A549 (cell line): ENCODE data around the gene ITGA8. TPM values are rescaled to one million over a fixed set of nuclear protein-coding genes. Genes with fewer than 3 reads are reported as not detected.

Experiments used
- ATAC-seq, 2 experiments: fragments of 200-7000 bp in 1 of 2; fragments of >200 bp in 1 of 2; cut with Nextera tagmentation in 1 of 2; cut with Tn5 transposase in 1 of 2; 3 replicates each; pipeline versions ENCODE4 v1.8.0 to v1.9.1; 2018 to 2020; ENCODE audit warnings: mild to moderate bottlenecking in 1 of 2, moderate library complexity in 1 of 2
- CTCF ChIA-PET: fragments of 300-600 bp; sonication (Branson Sonifier 250); formaldehyde crosslinking; extraction: SDS; loops from one replicate; lab custom pipeline; 2021; ENCODE audit warnings: antibody characterized with exemption, inconsistent platforms; lab: Yijun Ruan, JAX
- POLR2A ChIA-PET: fragments of 350-600 bp; formaldehyde crosslinking; extraction: SDS; loops from one replicate; lab custom pipeline; 2021; ENCODE audit warnings: antibody characterized with exemption, inconsistent platforms; lab: Yijun Ruan, JAX
- DNase-seq, 2 experiments: peaks; one replicate each; pipeline versions ENCODE4 v3.0.0 to v3.0.0-alpha.2; 2011 to 2016; ENCODE audit warnings: low read depth in 1 of 2, low spot score in 1 of 2
- FAIRE-seq: peaks from 2 replicates; lab custom pipeline; 2011; peaks lifted over from hg19 to GRCh38; lab: Jason Lieb, UNC
- H3K27ac ChIP-seq, 2 experiments: fragments of >200 bp; sonication (Bioruptor Twin); formaldehyde crosslinking; 3 replicates each; pipeline ENCODE4 v1.5.1; 2016 to 2017
- H3K4me1 ChIP-seq: fragments of >200 bp; sonication (Bioruptor Twin); formaldehyde crosslinking; 3 replicates; pipeline ENCODE4 v1.6.1; 2016
- H3K4me2 ChIP-seq: fragments of >200 bp; sonication (Bioruptor Twin); formaldehyde crosslinking; 3 replicates; pipeline ENCODE4 v1.6.1; 2016
- H3K4me3 ChIP-seq: fragments of >200 bp; sonication (Bioruptor Twin); formaldehyde crosslinking; 3 replicates; pipeline ENCODE4 v1.5.1; 2016
- H3K9me3 ChIP-seq: fragments of >200 bp; sonication (Bioruptor Twin); formaldehyde crosslinking; 3 replicates; pipeline ENCODE4 v1.6.1; 2016
- BHLHE40 ChIP-seq: IDR thresholded peaks from 2 replicates; pipeline ENCODE4 v1.6.1; 2012; ENCODE audit warnings: low read depth, low read length, inconsistent platforms
- CHD2 ChIP-seq: fragments of 150-350 bp; IDR thresholded peaks from 2 replicates; pipeline ENCODE4 v1.6.1; 2014; ENCODE audit warnings: low read length; ENCODE audit not compliant: partially characterized antibody
- E2F6 ChIP-seq: IDR thresholded peaks from 2 replicates; pipeline ENCODE4 v1.6.1; 2012; ENCODE audit warnings: low read depth, borderline replicate concordance
- EHF ChIP-seq: fragments of 250-450 bp; sonication (Bioruptor Pico); IDR thresholded peaks from 2 replicates; pipeline ENCODE4 v1.5.0; 2020; ENCODE audit warnings: mild to moderate bottlenecking
- EHMT2 ChIP-seq: fragments of 200-600 bp; sonication (generic); IDR thresholded peaks from 2 replicates; pipeline ENCODE4 v1.6.1; 2016; ENCODE audit warnings: antibody characterized with exemption, low read depth, mild to moderate bottlenecking, moderate library complexity
- EP300 ChIP-seq, 2 experiments: fragments of >200 bp; sonication (Bioruptor Twin); formaldehyde crosslinking; IDR thresholded peaks; 2 replicates in 1 of 2; 3 replicates in 1 of 2; pipeline ENCODE4 v1.6.1; 2016 to 2017
- ESRRA ChIP-seq: fragments of 150-350 bp; IDR thresholded peaks from 2 replicates; pipeline ENCODE4 v1.6.1; 2014; ENCODE audit warnings: mild to moderate bottlenecking, low read length, borderline replicate concordance
- FOSL2 ChIP-seq, 2 experiments: fragments of 450-650 bp in 1 of 2; fragments of >200 bp in 1 of 2; sonication (Bioruptor Twin) in 1 of 2; formaldehyde crosslinking; IDR thresholded peaks; 2 replicates each; pipeline versions ENCODE4 v1.5.0 to v1.6.1; 2016 to 2020; ENCODE audit warnings: mild to moderate bottlenecking in 1 of 2, moderate library complexity in 1 of 2
- GATA3 ChIP-seq: IDR thresholded peaks from 2 replicates; pipeline ENCODE4 v1.6.1; 2012; ENCODE audit warnings: borderline replicate concordance
- HDAC2 ChIP-seq: fragments of 200-600 bp; sonication (generic); IDR thresholded peaks from 2 replicates; pipeline ENCODE4 v1.6.1; 2016
- HEYL ChIP-seq: fragments of 250-450 bp; sonication (Bioruptor Pico); IDR thresholded peaks from 2 replicates; pipeline ENCODE4 v1.8.0; 2021; ENCODE audit warnings: mild to moderate bottlenecking, moderate library complexity
- HOXA7 ChIP-seq: fragments of 250-450 bp; sonication (Bioruptor Pico); IDR thresholded peaks from 2 replicates; pipeline ENCODE4 v1.5.0; 2020; ENCODE audit warnings: mild to moderate bottlenecking, moderate library complexity
- HOXB5 ChIP-seq: fragments of 250-450 bp; sonication (Bioruptor Pico); IDR thresholded peaks from 2 replicates; pipeline ENCODE4 v1.5.0; 2020; ENCODE audit warnings: mild to moderate bottlenecking, moderate library complexity
- KDM1A ChIP-seq: fragments of 200-600 bp; sonication (generic); IDR thresholded peaks from 2 replicates; pipeline ENCODE4 v1.6.1; 2016; ENCODE audit warnings: low read depth, mild to moderate bottlenecking
- KDM5A ChIP-seq: fragments of 200-600 bp; sonication (generic); IDR thresholded peaks from 2 replicates; pipeline ENCODE4 v1.6.1; 2016; ENCODE audit warnings: antibody characterized with exemption, mild to moderate bottlenecking
- MAFK ChIP-seq: fragments of 450-650 bp; IDR thresholded peaks from 2 replicates; pipeline ENCODE4 v1.6.1; 2014; ENCODE audit not compliant: partially characterized antibody
- MAZ ChIP-seq: fragments of 150-350 bp; IDR thresholded peaks from 2 replicates; pipeline ENCODE4 v1.6.1; 2014; ENCODE audit warnings: antibody characterized with exemption, low read depth, low read length, borderline replicate concordance
- NPAS2 ChIP-seq: fragments of 250-450 bp; sonication (Bioruptor Pico); IDR thresholded peaks from 2 replicates; pipeline ENCODE4 v1.8.0; 2022; ENCODE audit warnings: mild to moderate bottlenecking, moderate library complexity, borderline replicate concordance
- NR3C1 ChIP-seq: fragments of >200 bp; sonication (Bioruptor Twin); formaldehyde crosslinking; IDR thresholded peaks from 3 replicates; pipeline ENCODE4 v1.6.1; 2017
- PHF8 ChIP-seq: fragments of 200-600 bp; sonication (generic); IDR thresholded peaks from 2 replicates; pipeline ENCODE4 v1.6.1; 2016; ENCODE audit warnings: low read depth, mild to moderate bottlenecking, antibody characterized with exemption, moderate library complexity, borderline replicate concordance
- RAD21 ChIP-seq, 2 experiments: fragments of >200 bp in 1 of 2; sonication (Bioruptor Twin) in 1 of 2; formaldehyde crosslinking in 1 of 2; IDR thresholded peaks in 1 of 2; conservative IDR thresholded peaks in 1 of 2; 2 replicates in 1 of 2; 3 replicates in 1 of 2; pipeline ENCODE4 v1.6.1; 2012 to 2018; ENCODE audit warnings: inconsistent platforms in 1 of 2
- RCOR1 ChIP-seq: fragments of 150-350 bp; IDR thresholded peaks from 2 replicates; pipeline ENCODE4 v1.6.1; 2014; ENCODE audit warnings: antibody characterized with exemption, low read length, low read depth
- RNF2 ChIP-seq: fragments of 200-600 bp; sonication (generic); IDR thresholded peaks from 2 replicates; pipeline ENCODE4 v1.6.1; 2016; ENCODE audit warnings: low read depth, mild to moderate bottlenecking, antibody characterized with exemption, moderate library complexity, borderline replicate concordance
- USF2 ChIP-seq: fragments of 450-650 bp; IDR thresholded peaks from 2 replicates; pipeline ENCODE4 v1.6.1; 2014; ENCODE audit warnings: antibody characterized with exemption
- ZC3H11A ChIP-seq: fragments of 450-650 bp; IDR thresholded peaks from 2 replicates; pipeline ENCODE4 v1.6.1; 2014; ENCODE audit warnings: antibody characterized with exemption, mild to moderate bottlenecking
- ZSCAN20 ChIP-seq: fragments of 250-450 bp; sonication (Bioruptor Pico); IDR thresholded peaks from 2 replicates; pipeline ENCODE4 v1.8.0; 2022; ENCODE audit warnings: mild to moderate bottlenecking, moderate library complexity
- WGBS: methylation state at CpG from one replicate; pipeline ENCODE4 v1.1.6; 2017; ENCODE audit errors: missing lambda C conversion rate; 5-methylcytosine and 5-hydroxymethylcytosine counted together
- polyA plus RNA-seq, 4 experiments: library from polyadenylated mRNA; depleted of rRNA in 3 of 4; stranded (reverse); fragments of >200 nt; fragmentation: RNase III in 1 of 4; extraction: RNeasy Plus Mini Kit Qiagen cat#74134 plus additional on column Dnase treatment in 1 of 4; gene quantifications; 2 replicates in 3 of 4; 3 replicates in 1 of 4; pipeline ENCODE4 v1.2.3, GENCODE V29; 2011 to 2017

The ITGA8 gene
- polyA plus RNA-seq, 2 of the 4 experiments (the other 2 are of a cell fraction) = 0.12 TPM; not detected in 1

- DNase-seq = no peak
- WGBS = 2% methylated on average over 3 of the region's 3 CpGs
- POLR2A ChIA-PET = no interaction called here
- Histone ChIP-seq H3K9me3 (no peaks in the 10 kb centered on the region), H3K4me1 (no peaks in the 10 kb centered on the region), H3K4me3 (no peak overlapping the region)
- TF ChIP-seq RAD21 (conservative IDR thresholded peaks at IDR 0.05 in 1 of 2, IDR thresholded peaks at IDR 0.05 in 1 of 2) = no peak
- TF ChIP-seq MAZ = no peak
- TF ChIP-seq FOSL2 (IDR thresholded peaks at IDR 0.05) = no peak
- TF ChIP-seq FOSL2 (CRISPR knock-in tag; IDR thresholded peaks at IDR 0.05) = no peak
- TF ChIP-seq RNF2 = no peak
- no peak for TF ChIP-seq NR3C1
- TF ChIP-seq RCOR1 = no peak
- no peak for TF ChIP-seq KDM5A
- no peak for TF ChIP-seq EHMT2
- TF ChIP-seq ZC3H11A = no peak
- no peak for TF ChIP-seq E2F6
- TF ChIP-seq PHF8 = no peak
- TF ChIP-seq CHD2 = no peak
- no peak for TF ChIP-seq HEYL (CRISPR knock-in tag)
- TF ChIP-seq MAFK = no peak
- TF ChIP-seq HOXB5 (CRISPR knock-in tag) = no peak
- TF ChIP-seq, all 56 proteins: peak for 0
- Histone ChIP-seq H3K27ac (no peak overlapping the region), H3K4me2 (no peak overlapping the region)
- CTCF ChIA-PET = no interaction called here
- ATAC-seq (no peak), FAIRE-seq (no peak)
Observed at GRCh38 chr10:15526754-15527153, 193.0 kb downstream of the ITGA8 start.

- ATAC-seq (no peak), DNase-seq (no peak), FAIRE-seq (no peak)
- Histone ChIP-seq H3K4me1 (no peaks in the 10 kb centered on the region), H3K4me2 (no peak overlapping the region), H3K27ac (no peak overlapping the region), H3K9me3 (no peaks in the 10 kb centered on the region), H3K4me3 (no peak overlapping the region)
- TF ChIP-seq ZSCAN20 (CRISPR knock-in tag) = no peak
- TF ChIP-seq E2F6 = no peak
- 39% methylated on average over 11 of the region's 11 CpGs for WGBS
- POLR2A ChIA-PET = no interaction called here
- CTCF ChIA-PET = no interaction called here
Observed at GRCh38 chr10:15521328-15521903, 198.3 kb downstream of the ITGA8 start.

- H3K4me3 ChIP-seq = no peak overlapping the region
- FAIRE-seq (no peak), ATAC-seq (no peak), DNase-seq (no peak)
- H3K27ac ChIP-seq = no peak overlapping the region
- CTCF ChIA-PET = no interaction called here
- H3K4me1 ChIP-seq = no peaks in the 10 kb centered on the region
- H3K4me2 ChIP-seq = no peak overlapping the region
- WGBS = 19% methylated on average over 4 of the region's 4 CpGs
- no peaks in the 10 kb centered on the region for H3K9me3 ChIP-seq
- POLR2A ChIA-PET = no interaction called here
- TF ChIP-seq KDM5A (no peak), GATA3 (no peak), ESRRA (no peak), EHF (CRISPR knock-in tag) (no peak), PHF8 (no peak), HOXA7 (CRISPR knock-in tag) (no peak), HDAC2 (no peak), NPAS2 (CRISPR knock-in tag) (no peak), BHLHE40 (no peak), KDM1A (no peak), ZC3H11A (no peak), EP300 (IDR thresholded peaks at IDR 0.05) (no peak), MAFK (no peak), HOXB5 (CRISPR knock-in tag) (no peak), FOSL2 (IDR thresholded peaks at IDR 0.05) (no peak), FOSL2 (CRISPR knock-in tag; IDR thresholded peaks at IDR 0.05) (no peak), USF2 (no peak)
Observed at GRCh38 chr10:15518250-15518649, 201.5 kb downstream of the ITGA8 start.
